Stromal cell of bone marrow (primary cell): Measurements from ENCODE around the gene ATP9A.

Source experiments
- DNase-seq: peaks from one replicate; pipeline ENCODE4 v3.0.0-alpha.2; 2012; ENCODE audit warnings: low read depth

The ATP9A gene

GRCh38 chr20:51627586-51627985, 140.6 kb downstream of the ATP9A start:
- DNase-seq, result no peak

- no peak for DNase-seq
Measured at GRCh38 chr20:51625105-51625504, 143.1 kb downstream of the ATP9A start.

DNA sequence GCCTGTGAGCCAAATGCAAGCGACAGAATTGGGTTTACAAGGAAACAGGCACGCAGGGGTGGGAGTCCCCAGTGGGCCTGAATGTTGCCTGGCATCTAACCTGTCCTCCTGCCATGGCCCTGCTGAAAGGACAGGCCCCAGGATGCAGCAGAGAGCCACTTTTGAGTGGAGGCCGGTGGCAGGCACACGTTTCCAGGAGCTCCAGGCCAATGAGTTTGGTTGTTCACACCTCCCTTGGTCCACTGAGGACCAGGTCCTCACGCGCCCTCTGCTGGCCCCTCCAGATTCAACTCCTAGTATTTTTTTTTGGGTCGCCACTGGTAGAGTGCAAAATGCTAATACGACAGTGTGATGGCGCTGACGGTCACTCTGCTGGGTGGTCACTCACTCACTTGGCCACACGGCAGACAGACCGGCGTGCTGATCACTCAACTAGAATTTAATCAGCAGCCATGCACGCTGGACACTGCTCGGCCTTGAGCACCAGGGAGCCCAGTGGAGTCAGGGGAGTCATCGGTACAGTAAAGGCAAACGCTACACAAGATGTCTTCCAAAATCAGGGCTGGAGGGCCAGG, 143.9 kb downstream of the ATP9A start:
- peak; percentile 18 for DNase-seq

GRCh38 chr20:51623255-51623654, 144.9 kb downstream of the ATP9A start:
- no peak for DNase-seq

DNA sequence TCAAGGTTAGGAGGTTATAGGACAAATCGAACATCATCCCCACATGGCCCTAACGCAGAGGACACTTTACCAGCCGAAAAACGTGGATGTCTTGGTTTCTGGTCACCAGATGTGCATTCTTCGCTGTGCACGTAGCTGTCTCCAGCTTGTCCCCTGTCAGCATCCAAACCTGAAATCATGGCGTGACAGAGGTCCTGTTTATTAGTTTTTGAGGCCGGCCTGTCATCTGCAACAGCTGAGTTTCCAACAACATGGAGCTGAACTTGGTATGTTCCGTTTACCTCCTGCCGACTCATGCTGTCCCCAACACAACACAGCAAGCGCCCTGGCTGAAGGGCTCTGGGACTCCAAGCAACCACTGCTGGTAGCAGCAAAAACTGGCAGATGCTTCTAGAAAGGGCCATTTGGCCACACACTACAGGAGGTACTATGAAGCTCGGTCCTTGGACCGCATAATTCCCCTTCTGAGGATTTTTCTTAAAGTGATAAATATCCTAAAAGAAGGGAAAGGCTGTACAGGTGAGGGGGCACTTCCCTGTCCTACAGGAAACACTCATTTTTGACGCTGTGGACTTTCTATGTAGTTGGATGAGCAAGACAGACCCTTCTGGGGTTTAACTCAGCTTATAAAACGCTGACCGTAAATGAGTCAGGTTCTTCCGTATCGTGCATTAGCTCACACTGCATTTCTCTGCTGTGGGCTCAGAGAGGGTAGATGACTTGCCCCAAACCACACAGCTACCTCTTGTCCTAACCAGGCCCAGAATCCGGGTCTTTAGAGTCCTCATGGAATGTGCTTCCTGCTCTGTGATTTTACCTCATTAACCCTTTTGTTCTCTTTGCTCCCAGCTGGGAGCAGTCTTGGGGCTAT, 146.0 kb downstream of the ATP9A start:
- no peak for DNase-seq

- no peak for DNase-seq
Measured at GRCh38 chr20:51620432-51620831, 147.8 kb downstream of the ATP9A start.

GRCh38 chr20:51616060-51616459, 152.1 kb downstream of the ATP9A start:
- DNase-seq, result no peak

- no peak for DNase-seq
Measured at GRCh38 chr20:51614687-51615086, 153.5 kb downstream of the ATP9A start.

DNA sequence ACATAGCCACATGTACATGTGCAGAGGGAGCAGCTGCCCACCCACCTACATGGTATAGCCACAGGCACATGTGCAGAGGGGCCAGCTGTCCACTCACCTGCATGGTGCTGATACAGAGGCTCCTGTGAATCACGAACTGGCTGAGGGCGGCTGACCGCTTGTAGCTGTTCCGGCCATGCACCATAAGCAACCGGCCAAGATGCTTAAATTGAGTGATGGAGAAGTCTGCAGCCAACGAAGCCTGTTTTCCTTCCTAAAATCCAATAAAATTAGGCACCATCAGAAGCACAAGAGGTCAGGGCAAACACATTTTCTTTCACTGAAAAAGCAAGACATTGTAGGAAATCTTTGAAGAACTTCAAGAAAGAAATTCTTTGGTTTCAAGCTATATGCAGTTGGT, 154.6 kb downstream of the ATP9A start:
- no peak for DNase-seq

GRCh38 chr20:51612896-51613295, 155.3 kb downstream of the ATP9A start:
- no peak for DNase-seq

- DNase-seq, result no peak
Measured at GRCh38 chr20:51611625-51611890, 156.6 kb downstream of the ATP9A start.

GRCh38 chr20:51610761-51611624, 157.2 kb downstream of the ATP9A start:
- no peak for DNase-seq

DNA sequence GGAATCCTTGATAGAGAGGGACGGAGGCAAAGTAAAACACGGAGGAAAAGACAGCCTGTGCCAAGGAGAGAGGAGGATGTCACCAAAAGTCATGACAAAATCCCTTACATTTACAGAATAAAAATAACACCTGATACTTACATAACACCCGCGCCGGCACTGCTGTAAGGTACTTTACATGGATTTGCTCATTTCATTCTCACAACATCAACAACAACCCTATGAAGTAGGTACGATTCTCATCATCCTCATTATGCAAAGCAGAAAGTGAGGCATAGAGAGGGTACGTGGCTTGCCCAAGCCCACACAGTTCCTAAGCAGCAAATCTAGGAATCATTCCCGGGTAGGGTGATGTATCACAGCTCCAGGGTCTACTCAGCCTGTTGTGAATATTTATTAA, 158.1 kb downstream of the ATP9A start:
- DNase-seq, result no peak

DNA sequence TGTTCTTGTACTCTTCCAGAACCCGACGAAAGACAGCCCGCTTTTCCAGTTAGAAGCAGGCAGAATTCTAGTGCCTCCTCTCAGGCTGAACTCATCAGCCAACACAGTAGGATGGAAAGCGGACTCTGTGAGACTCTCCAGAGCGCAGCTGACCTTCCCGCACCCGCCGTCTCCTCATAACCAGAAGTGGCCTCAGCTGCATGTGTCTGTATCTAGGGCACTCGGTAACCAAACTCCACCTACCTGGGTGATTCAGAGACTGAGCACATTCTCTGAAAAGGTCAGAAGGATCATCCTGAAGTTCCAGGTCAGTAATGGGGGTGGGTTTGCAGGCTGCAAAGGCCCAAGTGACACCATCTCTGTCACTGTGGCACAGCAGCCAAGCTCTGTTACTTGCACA, 158.9 kb downstream of the ATP9A start:
- no peak for DNase-seq

GRCh38 chr20:51608061-51608460, 160.1 kb downstream of the ATP9A start:
- no peak for DNase-seq

DNA sequence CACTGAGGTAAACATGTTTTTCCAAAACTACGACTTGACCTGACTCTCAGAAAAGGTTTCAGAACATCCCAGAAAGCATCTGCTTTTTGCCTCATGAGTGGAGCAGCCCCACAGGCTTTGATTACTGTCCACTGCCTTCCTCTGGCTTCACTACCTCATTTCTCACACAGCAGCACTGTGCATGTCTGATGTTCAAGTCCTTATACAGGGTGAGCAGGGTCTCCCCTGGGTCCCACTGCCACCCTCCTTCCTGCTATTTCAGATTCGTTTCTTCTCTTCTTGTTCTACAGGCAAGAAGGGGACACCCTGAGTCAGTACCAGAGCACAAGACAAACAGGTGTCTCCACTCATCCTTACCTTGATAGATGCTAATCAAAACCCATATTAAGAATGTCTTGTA, 161.0 kb downstream of the ATP9A start:
- no peak for DNase-seq

GRCh38 chr20:51604851-51605250, 163.3 kb downstream of the ATP9A start:
- no peak for DNase-seq

DNA sequence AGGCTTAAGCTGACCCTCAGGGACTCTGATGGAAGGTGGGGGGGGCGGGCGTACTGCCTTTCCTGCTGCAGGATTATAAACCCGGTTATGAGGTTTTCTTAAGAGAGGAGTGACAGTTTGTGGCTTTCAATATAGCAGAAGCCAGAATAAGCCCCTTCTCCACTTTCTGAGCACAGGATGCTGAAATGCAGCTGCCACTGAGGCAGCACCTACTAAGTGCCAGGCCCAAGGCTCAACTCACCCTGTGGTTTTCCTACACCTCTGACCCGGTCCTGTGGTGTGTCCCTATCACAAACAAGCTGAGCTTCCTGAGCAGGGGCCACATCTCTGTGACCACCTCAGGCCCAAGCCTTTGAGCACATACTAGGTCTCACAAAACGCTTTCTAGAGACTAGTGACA, 166.1 kb downstream of the ATP9A start:
- DNase-seq, result no peak

GRCh38 chr20:51600950-51601349, 167.2 kb downstream of the ATP9A start:
- no peak for DNase-seq

DNA sequence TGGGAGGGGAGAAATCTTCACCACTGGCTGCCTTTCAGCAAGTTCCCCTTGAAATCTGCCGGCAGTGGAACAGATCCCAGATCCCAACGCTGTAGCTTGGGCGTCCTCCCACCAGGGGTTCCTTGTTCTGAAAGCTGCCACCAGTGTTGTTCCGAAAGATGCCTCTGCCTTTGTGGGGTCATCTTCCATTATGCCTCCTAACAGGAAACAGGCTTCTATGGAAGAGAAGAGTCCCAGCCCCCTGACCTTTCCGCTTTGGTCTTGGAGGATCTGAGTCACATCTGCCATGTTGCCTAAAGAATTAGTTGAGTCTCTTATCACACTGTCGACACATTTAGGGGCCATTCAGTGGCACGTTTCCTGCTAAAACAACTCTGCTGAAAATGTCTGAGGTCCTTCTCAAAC, 168.2 kb downstream of the ATP9A start:
- DNase-seq, result no peak

GRCh38 chr20:51598556-51598955, 169.6 kb downstream of the ATP9A start:
- no peak for DNase-seq

DNA sequence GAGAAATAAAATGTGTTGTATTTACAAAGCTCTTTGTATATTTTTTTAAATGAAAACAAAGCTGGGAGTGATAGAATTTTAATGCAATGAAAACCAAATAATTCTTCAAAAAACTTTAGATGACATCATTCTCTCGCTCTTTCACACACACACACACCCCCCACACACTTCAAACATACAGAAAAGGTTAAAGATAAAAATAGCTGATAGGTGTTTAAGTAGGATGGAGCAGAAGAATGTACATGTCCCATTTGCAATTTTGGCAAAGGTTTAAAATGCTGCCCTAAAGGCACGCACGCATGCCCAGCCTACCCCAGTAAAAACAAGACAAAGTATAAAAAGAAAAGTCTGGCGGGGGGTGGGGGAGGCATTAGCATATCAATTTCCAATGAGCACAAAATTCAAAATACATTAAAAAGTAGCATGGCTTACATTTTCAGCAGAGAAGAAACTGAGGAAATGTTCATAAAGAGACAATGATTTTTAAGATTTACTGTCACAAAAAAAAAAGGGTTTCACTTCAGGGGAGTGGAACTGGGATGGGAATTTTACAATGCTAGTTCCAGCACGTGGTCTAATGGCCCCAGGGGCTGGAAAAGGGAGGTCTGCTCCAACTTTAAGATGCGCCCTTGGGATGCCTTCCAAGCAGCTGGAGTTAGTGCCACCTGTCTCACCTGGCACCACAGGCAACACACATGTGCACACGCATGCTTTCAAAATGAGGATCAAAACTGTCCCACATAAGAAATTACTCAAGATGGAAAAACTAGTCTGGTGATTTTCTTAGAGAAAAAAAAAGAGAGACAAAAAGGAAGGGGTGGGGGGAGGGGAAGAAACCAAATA, 170.6 kb downstream of the ATP9A start:
- DNase-seq, result no peak
